Calu3 (cell line): ENCODE results near the gene CPA2. TPM values are rescaled to one million over a fixed set of nuclear protein-coding genes. Genes with fewer than 3 reads are reported as not detected.
A peak's percentile ranks its signal among the peaks of the same experiment; 100 is the strongest.
"Not testable (repeated sequence)": the region's sequence is repeated elsewhere in the genome, so short reads cannot be mapped to it uniquely, and the experiment has no call there.

Experiments
- BruUV-seq: library from RNA; stranded (reverse); fragments of 400-500 nt; replicated peaks from 2 replicates; lab custom pipeline; 2021; lab: Mats Ljungman, UMichigan
- CTCF ChIA-PET: fragments of 300-600 bp; sonication (Branson Sonifier 250); formaldehyde crosslinking; loops from one replicate; lab custom pipeline; 2022; ENCODE audit warnings: antibody characterized with exemption; lab: Charles Lee
- DNase-seq: peaks from one replicate; pipeline ENCODE4 v3.0.0; 2022
- H3K27ac Mint-ChIP-seq: one replicate; pipeline ENCODE4 v1.8.0; 2022; ENCODE audit warnings: mixed read lengths; ENCODE audit not compliant: unreplicated experiment
- H3K27me3 Mint-ChIP-seq: one replicate; pipeline ENCODE4 v1.8.0; 2022; ENCODE audit warnings: mixed read lengths; ENCODE audit not compliant: unreplicated experiment
- H3K36me3 Mint-ChIP-seq: one replicate; pipeline ENCODE4 v1.8.0; 2022; ENCODE audit warnings: mild to moderate bottlenecking, moderate library complexity, mixed read lengths; ENCODE audit not compliant: insufficient read depth, unreplicated experiment
- H3K4me1 Mint-ChIP-seq: one replicate; pipeline ENCODE4 v1.8.0; 2022; ENCODE audit warnings: mild to moderate bottlenecking, low read depth, mixed read lengths; ENCODE audit not compliant: unreplicated experiment
- H3K4me3 Mint-ChIP-seq: one replicate; pipeline ENCODE4 v1.8.0; 2022; ENCODE audit warnings: mild to moderate bottlenecking, low read depth, moderate library complexity, mixed read lengths; ENCODE audit not compliant: unreplicated experiment
- H3K9me3 Mint-ChIP-seq: one replicate; pipeline ENCODE4 v1.8.0; 2022; ENCODE audit warnings: low read depth, mixed read lengths; ENCODE audit not compliant: unreplicated experiment
- intact Hi-C: fragments of 100-400 bp; cut with micrococcal nuclease; formaldehyde crosslinking; loops from one replicate; pipeline ENCODE4 v1.10.0; 2022; ENCODE audit not compliant: unreplicated experiment
- total RNA-seq: library from RNA; stranded (reverse); gene quantifications from 2 replicates; pipeline ENCODE4 v1.2.3, GENCODE V29; 2022
- TF ChIP-seq, protein P1 (sequence below): fragments of 200-600 bp; IDR thresholded peaks from one replicate; pipeline ENCODE4 v1.8.0; 2022; ENCODE audit warnings: antibody characterized with exemption; ENCODE audit not compliant: unreplicated experiment

CPA2 gene
- total RNA-seq, 1 experiment from 2014 or later = not detected

DNA sequence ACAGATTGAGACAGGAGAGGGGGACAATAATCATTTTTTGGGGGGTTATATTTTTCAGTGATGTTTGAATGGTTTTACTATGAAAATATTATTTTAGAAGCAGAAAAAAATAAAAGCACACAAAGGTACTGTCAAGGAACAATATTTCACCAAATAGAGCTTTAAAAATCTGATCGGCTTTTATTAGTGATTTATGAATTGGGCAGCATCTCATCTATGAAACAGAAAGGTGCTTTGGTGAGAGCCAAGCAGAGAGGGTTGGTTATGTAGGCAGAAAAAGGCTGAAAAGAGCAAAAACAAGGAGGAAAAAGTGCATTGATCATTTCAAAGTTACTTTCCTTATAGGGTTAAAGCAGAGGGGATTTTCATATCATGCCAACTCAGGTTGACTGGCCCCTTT, 26.4 kb upstream of the CPA2 start:
- no peaks in the 10 kb centered on the region for H3K4me1 Mint-ChIP-seq
- H3K9me3 Mint-ChIP-seq = no peaks in the 10 kb centered on the region
- BruUV-seq = no TSS peak
- CTCF ChIA-PET = no interaction called here
- H3K27ac Mint-ChIP-seq = no peak overlapping the region
- H3K36me3 Mint-ChIP-seq = no peaks in the 10 kb centered on the region
- no peak for DNase-seq
- no peak overlapping the region for H3K4me3 Mint-ChIP-seq
- H3K27me3 Mint-ChIP-seq = peaks cover 18% of the 10 kb centered on the region
- intact Hi-C loops = loop anchor here (5.0 kb wide), 2 partner anchors 247 to 457 kb away; no protein-coding TSS in a partner anchor
- TF ChIP-seq, protein P1, sequence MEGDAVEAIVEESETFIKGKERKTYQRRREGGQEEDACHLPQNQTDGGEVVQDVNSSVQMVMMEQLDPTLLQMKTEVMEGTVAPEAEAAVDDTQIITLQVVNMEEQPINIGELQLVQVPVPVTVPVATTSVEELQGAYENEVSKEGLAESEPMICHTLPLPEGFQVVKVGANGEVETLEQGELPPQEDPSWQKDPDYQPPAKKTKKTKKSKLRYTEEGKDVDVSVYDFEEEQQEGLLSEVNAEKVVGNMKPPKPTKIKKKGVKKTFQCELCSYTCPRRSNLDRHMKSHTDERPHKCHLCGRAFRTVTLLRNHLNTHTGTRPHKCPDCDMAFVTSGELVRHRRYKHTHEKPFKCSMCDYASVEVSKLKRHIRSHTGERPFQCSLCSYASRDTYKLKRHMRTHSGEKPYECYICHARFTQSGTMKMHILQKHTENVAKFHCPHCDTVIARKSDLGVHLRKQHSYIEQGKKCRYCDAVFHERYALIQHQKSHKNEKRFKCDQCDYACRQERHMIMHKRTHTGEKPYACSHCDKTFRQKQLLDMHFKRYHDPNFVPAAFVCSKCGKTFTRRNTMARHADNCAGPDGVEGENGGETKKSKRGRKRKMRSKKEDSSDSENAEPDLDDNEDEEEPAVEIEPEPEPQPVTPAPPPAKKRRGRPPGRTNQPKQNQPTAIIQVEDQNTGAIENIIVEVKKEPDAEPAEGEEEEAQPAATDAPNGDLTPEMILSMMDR = no peak

DNA sequence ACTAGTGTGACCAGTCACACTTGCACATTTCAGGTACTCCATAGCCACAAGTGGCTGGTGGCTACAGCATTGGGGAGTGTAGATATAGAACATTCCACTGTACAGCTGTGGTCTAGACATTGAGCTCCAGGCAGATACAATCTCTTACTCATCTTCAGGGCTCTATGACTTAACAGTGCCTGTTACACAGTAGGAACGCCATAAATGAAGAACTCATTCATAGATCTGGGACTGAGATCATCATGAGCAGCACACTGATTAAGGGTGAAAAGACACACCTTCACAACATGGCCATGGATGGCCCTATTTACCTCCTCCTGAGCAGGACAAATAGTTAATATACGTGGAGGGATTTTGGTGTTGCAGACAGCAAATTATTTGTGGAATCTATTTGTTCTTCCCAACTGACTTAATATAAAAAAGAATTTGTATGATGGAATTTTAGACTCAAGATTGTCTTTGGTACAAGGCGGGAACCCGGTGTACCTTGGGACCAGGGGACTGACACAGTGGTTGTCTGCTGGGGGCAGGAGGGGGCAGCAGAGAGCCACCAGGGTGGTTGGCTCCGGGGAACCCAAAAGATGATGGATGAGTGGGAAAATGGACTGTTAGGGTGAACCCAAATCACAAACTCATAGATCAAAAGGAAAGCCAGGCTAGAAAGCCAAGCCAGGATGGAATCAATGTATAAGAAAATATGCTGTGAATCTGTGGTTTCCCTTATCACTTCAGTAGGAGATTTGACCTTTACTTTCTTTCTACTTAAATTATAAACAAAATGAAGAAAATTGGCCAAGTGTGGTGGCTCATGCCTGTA, 24.3 kb upstream of the CPA2 start:
- CTCF ChIA-PET = interaction anchor here (1.4 to 1.5 kb wide), 2 partner anchors 170 to 516 kb away, joined by 3 to 4 read pairs; no protein-coding TSS in a partner anchor
- H3K27ac Mint-ChIP-seq = no peak overlapping the region

DNA sequence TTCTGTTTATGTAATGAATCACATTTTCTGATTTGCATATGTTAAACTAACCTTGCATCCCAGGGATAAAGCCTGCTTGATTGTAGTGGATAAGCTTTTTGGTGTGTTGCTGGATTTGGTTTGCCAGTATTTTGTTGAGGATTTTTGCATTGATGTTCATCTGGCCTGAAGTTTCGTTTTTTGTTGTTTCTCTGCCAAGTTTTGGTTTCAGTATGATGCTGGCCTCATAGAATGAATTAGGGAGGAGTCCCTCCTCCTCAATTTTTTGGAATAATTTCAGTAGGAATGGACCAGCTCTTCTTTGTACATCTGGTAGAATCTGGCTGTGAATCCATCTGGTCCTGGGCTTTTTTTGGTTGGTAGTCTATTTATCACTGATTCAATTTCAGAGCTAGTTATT, 23.2 kb upstream of the CPA2 start:
- H3K4me1 Mint-ChIP-seq, H3K9me3 Mint-ChIP-seq, H3K4me3 Mint-ChIP-seq, DNase-seq, H3K36me3 Mint-ChIP-seq, CTCF ChIA-PET, BruUV-seq, H3K27ac Mint-ChIP-seq: not testable (repeated sequence)
- intact Hi-C loops = loop anchor here (2.0 to 5.0 kb wide), 3 partner anchors 244 to 589 kb away; no protein-coding TSS in a partner anchor
- peaks cover 22% of the 10 kb centered on the region for H3K27me3 Mint-ChIP-seq

More for the DNA sequence above, 24.3 kb upstream of the CPA2 start:
- DNase-seq = peak; percentile 77
- Mint-ChIP-seq H3K36me3 (no peaks in the 10 kb centered on the region), H3K27me3 (peaks cover 22% of the 10 kb centered on the region), H3K9me3 (peaks cover 2% of the 10 kb centered on the region), H3K4me3 (no peak overlapping the region), H3K4me1 (no peaks in the 10 kb centered on the region)
- intact Hi-C loops = loop anchor here (1.0 to 5.0 kb wide), 4 partner anchors 245 to 590 kb away; no protein-coding TSS in a partner anchor
- TF ChIP-seq, protein P1 = peak; percentile 95
- no TSS peak for BruUV-seq

DNA sequence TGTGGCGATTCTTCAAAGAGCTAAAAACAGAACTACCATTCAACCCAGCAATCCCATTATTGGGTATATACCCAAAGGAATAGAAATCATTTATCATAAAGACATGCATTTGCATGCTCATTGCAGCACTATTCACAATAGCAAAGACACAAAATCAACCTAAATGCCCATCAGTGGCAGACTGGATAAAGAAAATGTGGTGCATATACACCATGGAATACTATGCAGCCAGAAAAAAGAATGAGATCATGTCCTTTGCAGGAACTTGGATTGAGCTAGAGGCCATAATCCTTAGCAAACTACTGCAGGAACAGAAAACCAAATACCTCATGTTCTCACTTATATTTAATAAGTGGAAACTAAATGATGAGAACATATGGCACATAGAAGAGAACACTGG, 20.2 kb upstream of the CPA2 start:
- peaks cover 28% of the 10 kb centered on the region for H3K27me3 Mint-ChIP-seq
- intact Hi-C loops, CTCF ChIA-PET, BruUV-seq, H3K27ac Mint-ChIP-seq, H3K9me3 Mint-ChIP-seq, H3K36me3 Mint-ChIP-seq, DNase-seq, H3K4me1 Mint-ChIP-seq, H3K4me3 Mint-ChIP-seq: not testable (repeated sequence)

DNA sequence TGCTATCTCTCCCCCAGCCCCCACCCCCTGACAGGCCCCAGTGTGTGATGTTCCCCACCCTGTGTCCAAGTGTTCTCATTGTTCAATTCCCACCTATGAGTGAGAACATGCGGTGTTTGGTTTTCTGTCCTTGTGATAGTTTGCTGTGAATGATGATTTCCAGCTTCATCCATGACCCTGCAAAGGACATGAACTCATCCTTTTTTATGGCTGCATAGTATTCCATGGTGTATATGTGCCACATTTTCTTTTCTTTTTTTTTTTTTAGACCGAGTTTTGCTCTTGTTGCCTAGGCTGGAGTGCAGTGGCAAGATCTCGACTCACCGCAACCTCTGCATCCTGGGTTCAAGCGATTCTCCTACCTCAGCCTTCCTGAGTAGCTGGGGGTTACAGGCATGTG, 17.8 kb upstream of the CPA2 start:
- CTCF ChIA-PET, BruUV-seq, H3K27ac Mint-ChIP-seq, H3K36me3 Mint-ChIP-seq, DNase-seq, H3K4me1 Mint-ChIP-seq, intact Hi-C loops, H3K9me3 Mint-ChIP-seq, H3K4me3 Mint-ChIP-seq: not testable (repeated sequence)
- peaks cover 48% of the 10 kb centered on the region for H3K27me3 Mint-ChIP-seq

DNA sequence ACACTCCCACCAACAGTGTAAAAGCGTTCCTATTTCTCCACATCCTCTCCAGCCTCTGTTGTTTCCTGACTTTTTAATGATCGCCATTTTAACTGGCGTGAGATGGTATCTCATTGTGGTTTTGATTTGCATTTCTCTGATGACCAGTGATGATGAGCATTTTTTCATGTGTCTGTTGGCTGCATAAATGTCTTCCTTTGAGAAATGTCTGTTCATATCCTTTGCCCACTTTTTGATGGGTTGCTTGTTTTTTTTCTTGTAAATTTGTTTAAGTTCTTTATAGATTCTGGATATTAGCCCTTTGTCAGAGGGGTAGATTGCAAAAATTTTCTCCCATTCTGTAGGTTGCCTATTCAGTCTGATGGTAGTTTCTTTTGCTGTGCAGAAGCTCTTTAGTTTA, 17.0 kb upstream of the CPA2 start:
- DNase-seq = not testable (repeated sequence)

More for the DNA sequence above, 17.0 kb upstream of the CPA2 start:
- intact Hi-C loops, CTCF ChIA-PET, H3K4me1 Mint-ChIP-seq, H3K4me3 Mint-ChIP-seq, H3K36me3 Mint-ChIP-seq, BruUV-seq, H3K27ac Mint-ChIP-seq, H3K9me3 Mint-ChIP-seq: not testable (repeated sequence)
- H3K27me3 Mint-ChIP-seq = peaks cover 45% of the 10 kb centered on the region
